K562 (cell line): Measurements from ENCODE around the gene ARHGEF6. TPM values are rescaled to one million over a fixed set of nuclear protein-coding genes. Genes with fewer than 3 reads are reported as not detected.

Experiments
- ATF7 ChIP-seq: fragments of 450-650 bp; IDR thresholded peaks from 2 replicates; pipeline ENCODE4 v1.7.1; 2014; ENCODE audit warnings: mild to moderate bottlenecking, moderate library complexity
- BCOR ChIP-seq: fragments of 450-650 bp; IDR thresholded peaks from 2 replicates; pipeline ENCODE4 v1.6.1; 2016
- BHLHE40 ChIP-seq: IDR thresholded peaks from 2 replicates; pipeline ENCODE4 v1.6.1; 2011; ENCODE audit warnings: low read length, improper control_type of control experiment
- CEBPG ChIP-seq, 3 experiments: fragments of 200-800 bp in 1 of 3; sonication (Bioruptor generic) in 1 of 3; sonication (generic) in 1 of 3; formaldehyde crosslinking in 1 of 3; IDR thresholded peaks in 2 of 3; conservative IDR thresholded peaks in 1 of 3; 2 replicates each; pipeline versions ENCODE4 v1.6.1 to v1.8.0; 2016 to 2022; ENCODE audit warnings: missing compliant biosample characterization in 2 of 3, missing genetic modification characterization in 2 of 3, mild to moderate bottlenecking in 1 of 3, missing genetic modification reagents in 1 of 3
- EP300 ChIP-seq: IDR thresholded peaks from 2 replicates; pipeline ENCODE4 v1.6.1; 2012; ENCODE audit warnings: low read length, improper control_type of control experiment
- ETS1 ChIP-seq: conservative IDR thresholded peaks from 2 replicates; pipeline ENCODE4 v1.6.1; 2011; ENCODE audit warnings: low read depth, mild to moderate bottlenecking, low read length; ENCODE audit not compliant: control insufficient read depth
- FOS ChIP-seq: IDR thresholded peaks from 3 replicates; pipeline ENCODE4 v1.6.1; 2011; ENCODE audit not compliant: insufficient read length; ENCODE audit errors: extremely low read depth
- FOXJ2 ChIP-seq: fragments of 200-800 bp; sonication (Bioruptor generic); IDR thresholded peaks from 2 replicates; pipeline ENCODE4 v1.6.1; 2016; ENCODE audit warnings: missing genetic modification characterization, missing compliant biosample characterization
- FOXK2 ChIP-seq, 2 experiments: fragments of 450-650 bp; IDR thresholded peaks in 1 of 2; conservative IDR thresholded peaks in 1 of 2; 2 replicates each; pipeline ENCODE4 v1.6.1; 2016; ENCODE audit warnings: low read depth in 2 of 2, mild to moderate bottlenecking in 1 of 2
- FUS ChIP-seq: fragments of 200-400 bp; formaldehyde crosslinking; optimal IDR thresholded peaks from 2 replicates; pipeline ENCODE3; 2017; ENCODE audit warnings: low read depth, low read length
- HES1 ChIP-seq: fragments of 450-650 bp; IDR thresholded peaks from 2 replicates; pipeline ENCODE4 v1.6.1; 2016; ENCODE audit warnings: low read depth, mild to moderate bottlenecking, moderate library complexity
- HSF4 ChIP-seq: fragments of 250-450 bp; sonication (Bioruptor Pico); IDR thresholded peaks from 2 replicates; pipeline ENCODE4 v2.1.2; 2022; ENCODE audit warnings: mild to moderate bottlenecking, moderate library complexity, borderline replicate concordance
- ILK ChIP-seq: fragments of 450-650 bp; IDR thresholded peaks from 2 replicates; pipeline ENCODE4 v1.6.1; 2016; ENCODE audit warnings: missing genetic modification characterization, low read depth, mild to moderate bottlenecking, missing compliant biosample characterization, moderate library complexity, borderline replicate concordance
- KDM4B ChIP-seq, 2 experiments: fragments of 450-650 bp in 1 of 2; sonication (generic) in 1 of 2; IDR thresholded peaks; 2 replicates each; pipeline ENCODE4 v1.6.1; 2016 to 2017; ENCODE audit warnings: borderline replicate concordance in 2 of 2, antibody characterized with exemption in 1 of 2, low read depth in 1 of 2, mild to moderate bottlenecking in 1 of 2
- PBX2 ChIP-seq, 2 experiments: IDR thresholded peaks in 1 of 2; conservative IDR thresholded peaks in 1 of 2; 2 replicates each; pipeline ENCODE4 v1.6.1; 2016; ENCODE audit warnings: low read depth in 2 of 2, mild to moderate bottlenecking in 1 of 2, missing compliant biosample characterization in 1 of 2, missing genetic modification characterization in 1 of 2, moderate library complexity in 1 of 2
- RAD21 ChIP-seq, 2 experiments: fragments of 250-450 bp in 1 of 2; fragments of 450-650 bp in 1 of 2; sonication (Bioruptor Pico) in 1 of 2; formaldehyde crosslinking in 1 of 2; IDR thresholded peaks in 1 of 2; conservative IDR thresholded peaks in 1 of 2; 2 replicates each; pipeline versions ENCODE4 v1.4.0 to v1.8.0; 2020 to 2022; ENCODE audit warnings: mild to moderate bottlenecking in 2 of 2, moderate library complexity in 1 of 2
- RBM17 ChIP-seq: fragments of 200-400 bp; formaldehyde crosslinking; IDR thresholded peaks from 2 replicates; pipeline ENCODE4 v1.6.1; 2017; ENCODE audit warnings: low read depth, mild to moderate bottlenecking, low read length, borderline replicate concordance
- SMARCA4 ChIP-seq: fragments of 450-650 bp; IDR thresholded peaks from 2 replicates; pipeline ENCODE4 v1.6.1; 2016
- SRSF7 ChIP-seq: fragments of 200-400 bp; formaldehyde crosslinking; optimal IDR thresholded peaks from 2 replicates; pipeline ENCODE3; 2017; ENCODE audit warnings: mild to moderate bottlenecking, low read depth, low read length
- ZKSCAN1 ChIP-seq: fragments of 150-350 bp; IDR thresholded peaks from 2 replicates; pipeline ENCODE4 v1.6.1; 2016; ENCODE audit warnings: low read depth, low read length
- ZNF740 ChIP-seq, 3 experiments: fragments of 200-800 bp in 1 of 3; sonication (Bioruptor generic) in 1 of 3; sonication (generic) in 1 of 3; formaldehyde crosslinking in 1 of 3; IDR thresholded peaks; 2 replicates each; pipeline versions ENCODE4 v1.6.1 to v1.8.0; 2016 to 2022; ENCODE audit warnings: mild to moderate bottlenecking in 2 of 3, missing compliant biosample characterization in 2 of 3, missing genetic modification characterization in 2 of 3, missing genetic modification reagents in 1 of 3
- polyA plus RNA-seq, 8 experiments: library from polyadenylated mRNA; depleted of rRNA in 4 of 8; stranded (reverse) in 5 of 8; unstranded in 3 of 8; fragments of >200 nt; fragmentation: Nextera tagmentation in 2 of 8; fragmentation: Illumina TruSeq in 1 of 8; extraction: Ambion mirVana in 2 of 8; extraction: Trizol in 1 of 8; gene quantifications; 2 replicates each; pipeline versions ENCODE4 v1.2.1 to v1.2.3, GENCODE V29; 2011 to 2014; ENCODE audit warnings: inconsistent platforms in 1 of 8, missing spikeins in 1 of 8
- total RNA-seq, 7 experiments: library from RNA; depleted of rRNA in 6 of 7; stranded (reverse); fragments of >200 nt in 6 of 7; fragmentation: Illumina TruSeq in 2 of 7; extraction: Trizol in 2 of 7; gene quantifications; 2 replicates each; pipeline versions ENCODE4 v1.2.1 to v1.2.3, GENCODE V29; 2011 to 2021; ENCODE audit warnings: low replicate concordance in 1 of 7

ARHGEF6 gene
- total and polyA plus RNA-seq, 9 of the 15 experiments (the other 6 are each of a cell fraction or from before 2014, with no cell fraction given), result 2.9 to 22.1 (median 13.3) TPM

GRCh38 chrX:136750364-136750763 lies 30.4 kb downstream of the ARHGEF6 start (continued):
- TF ChIP-seq SMARCA4 (peak; percentile 39; the same call in 1 of the 2 replicates), ETS1 (no peak), BHLHE40 (no peak), BCOR (peak; percentile 23; the same call in 1 of the 2 replicates), FOS (no peak), HES1 (no peak), SRSF7 (no peak), CEBPG (CRISPR knock-in tag; IDR thresholded peaks at IDR 0.05) (peak; percentile 68), CEBPG (tag; conservative IDR thresholded peaks at IDR 0.05 in 1 of 2, IDR thresholded peaks at IDR 0.05 in 1 of 2) (peak; percentile 89 to 94), FUS (no peak), RAD21 (CRISPR knock-in tag; conservative IDR thresholded peaks at IDR 0.05 in 1 of 2, IDR thresholded peaks at IDR 0.05 in 1 of 2) (peak in 1 of 2 experiments; percentile 18; a peak in 1 of 4 replicates), EP300 (no peak), FOXK2 (conservative IDR thresholded peaks at IDR 0.05 in 1 of 2, IDR thresholded peaks at IDR 0.05 in 1 of 2; ENCODE audit: low read depth in 2 of 2) (no peak), FOXJ2 (no peak), HSF4 (CRISPR knock-in tag) (no peak), RBM17 (no peak), KDM4B (IDR thresholded peaks at IDR 0.05; ENCODE audit: borderline replicate concordance in 2 of 2, low read depth in 1 of 2) (no peak), PBX2 (CRISPR knock-in tag; IDR thresholded peaks at IDR 0.05; ENCODE audit: low read depth) (no peak), PBX2 (tag; conservative IDR thresholded peaks at IDR 0.05; ENCODE audit: low read depth) (no peak), ZNF740 (CRISPR knock-in tag; IDR thresholded peaks at IDR 0.05) (no peak), ZNF740 (tag; IDR thresholded peaks at IDR 0.05) (no peak), ILK (no peak), ATF7 (peak; percentile 66), ZKSCAN1 (no peak)
